HG03066 (cell line): ENCODE data around the gene SMIM33.
"Not testable (repeated sequence)": the region's sequence is repeated elsewhere in the genome, so short reads cannot be mapped to it uniquely, and the experiment has no call there.

Experiments
- ATAC-seq: cut with Tn5 transposase; IDR thresholded peaks from one replicate; pipeline ENCODE4 v1.9.1; 2021; ENCODE audit warnings: low read depth; ENCODE audit not compliant: unreplicated experiment

The SMIM33 gene

DNA sequence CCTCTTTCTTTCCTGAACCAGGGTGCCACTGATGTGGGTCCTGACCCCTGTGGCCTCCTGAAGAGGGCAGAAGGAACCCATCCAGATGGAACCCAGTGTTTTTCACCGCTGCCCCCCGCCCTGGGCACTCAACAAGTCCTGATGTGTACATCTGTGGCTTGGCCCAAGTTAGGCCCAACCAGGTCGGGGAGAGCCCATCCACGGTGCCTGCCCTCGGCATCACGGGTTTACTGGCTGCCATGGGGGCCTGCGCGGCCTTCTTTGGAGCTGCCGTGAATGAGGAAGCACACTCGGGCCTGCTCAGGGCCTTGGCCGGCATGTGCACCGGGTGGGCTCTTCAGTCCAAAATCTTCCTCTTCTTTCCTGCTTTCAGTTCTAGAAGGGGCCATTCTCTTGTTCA is 14.0 kb upstream of the SMIM33 start:
- ATAC-seq = no peak

DNA sequence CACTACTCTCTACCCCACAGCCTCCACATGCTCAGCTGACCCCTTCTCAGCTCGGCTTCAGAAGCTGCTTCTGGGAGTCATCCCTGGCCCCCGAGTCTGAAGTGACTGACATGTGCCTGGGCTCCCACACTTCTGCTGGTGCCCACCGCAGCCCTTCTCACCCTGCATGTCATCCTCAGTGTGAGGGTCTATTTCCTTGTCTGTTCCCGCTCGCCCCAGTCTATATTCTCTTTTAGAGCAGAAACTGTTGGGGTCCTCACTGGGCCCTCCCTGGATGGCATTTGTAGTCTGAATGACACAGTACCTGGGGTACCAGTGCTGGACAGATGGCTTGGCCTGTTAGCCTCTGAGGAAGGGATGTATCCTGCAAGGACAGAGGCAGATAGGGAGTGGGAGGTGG is 13.6 kb upstream of the SMIM33 start:
- no peak for ATAC-seq

DNA sequence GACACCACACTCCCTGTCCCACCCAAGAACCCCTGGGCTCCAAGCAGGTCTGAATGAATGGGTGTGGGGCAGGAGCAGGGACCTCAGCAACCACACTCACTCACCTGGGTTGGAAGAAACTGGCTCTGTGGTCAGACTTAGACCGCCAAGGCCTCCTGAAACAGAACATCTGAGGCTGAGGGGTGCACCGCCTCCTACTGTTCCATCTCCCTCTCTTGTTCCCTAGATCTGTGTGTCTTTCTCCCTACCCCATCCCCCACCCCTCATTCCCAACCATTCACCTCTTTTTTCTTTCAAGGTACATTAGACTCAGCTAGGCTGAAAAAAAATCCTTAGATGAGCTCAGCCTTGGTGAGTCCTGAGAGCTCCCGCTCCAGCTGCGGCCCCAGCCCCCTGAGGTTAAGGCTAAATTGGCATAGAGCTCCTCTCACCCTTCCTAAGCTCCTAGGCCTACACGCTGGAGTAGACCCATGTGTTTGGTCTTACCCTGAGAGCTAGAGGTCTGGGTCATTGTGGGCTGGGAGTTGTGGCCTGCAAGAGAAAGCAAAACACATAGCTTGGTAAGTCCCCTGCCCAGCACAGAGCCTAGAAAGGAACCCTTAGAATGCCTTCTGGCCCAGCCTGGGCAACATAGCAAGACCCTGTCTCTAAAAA is 13.0 kb upstream of the SMIM33 start:
- ATAC-seq = peak; percentile 37

DNA sequence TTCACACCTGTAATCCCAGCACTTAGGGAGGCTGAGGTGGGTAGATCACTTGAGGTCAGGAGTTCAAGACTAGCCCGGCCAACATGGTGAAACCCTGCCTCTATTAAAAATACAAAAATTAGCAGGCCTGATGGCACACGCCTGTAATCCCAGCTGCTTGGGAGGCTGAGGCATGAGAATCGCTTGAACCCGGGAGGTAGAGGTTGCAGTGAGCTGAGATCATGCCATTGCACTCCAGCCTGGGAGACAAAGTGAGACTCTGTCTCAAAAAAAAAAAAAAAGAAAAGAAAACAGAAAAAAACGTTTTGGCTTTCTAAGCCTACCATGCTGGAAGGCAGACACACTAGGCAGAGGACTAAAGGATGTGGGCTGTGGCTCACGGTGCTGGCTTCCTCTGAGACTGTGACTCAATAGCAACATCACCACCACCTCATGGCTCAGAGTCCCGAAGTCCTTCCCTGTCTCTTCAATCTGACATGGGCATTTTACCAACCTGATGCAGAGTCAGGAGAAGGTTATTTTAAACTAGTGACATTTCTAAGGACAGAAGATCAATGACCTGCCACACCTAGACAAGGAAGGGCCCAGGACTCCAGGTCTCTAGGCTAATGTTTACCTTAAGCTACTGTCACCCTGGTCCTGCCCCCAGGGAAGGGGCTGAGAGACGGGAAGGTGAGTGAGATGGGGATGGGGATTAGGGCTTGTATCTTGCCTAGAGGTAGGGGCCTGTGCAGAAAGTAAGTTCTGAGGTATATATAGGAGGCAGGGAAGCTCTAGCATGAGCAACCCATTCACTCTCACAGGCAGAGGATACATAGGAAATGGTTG is 12.0 kb upstream of the SMIM33 start:
- peak; percentile 47 for ATAC-seq

DNA sequence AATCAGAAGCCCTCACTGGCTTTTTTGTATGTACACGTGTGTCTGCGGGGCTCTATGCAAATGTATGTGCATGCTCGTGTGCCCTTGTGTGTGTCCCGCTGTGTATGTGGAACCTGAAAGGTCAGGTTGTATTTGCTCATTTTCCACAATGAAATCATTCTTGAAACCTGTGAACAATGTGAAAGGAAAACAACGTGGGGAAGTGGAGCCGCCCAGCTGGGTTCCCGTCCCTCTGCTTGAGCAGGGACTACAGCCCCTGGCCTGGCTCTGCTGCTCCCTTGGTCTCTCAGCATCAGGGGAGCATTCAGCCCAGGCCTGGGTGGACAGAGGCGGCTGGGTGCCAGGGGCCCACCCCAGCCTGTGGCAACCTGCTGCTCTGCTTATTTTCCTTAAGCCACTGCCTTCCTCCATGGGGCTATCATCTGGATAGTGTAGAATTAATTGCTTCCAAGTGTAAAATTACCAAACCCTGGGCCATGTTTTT is 11.3 kb upstream of the SMIM33 start:
- no peak for ATAC-seq

DNA sequence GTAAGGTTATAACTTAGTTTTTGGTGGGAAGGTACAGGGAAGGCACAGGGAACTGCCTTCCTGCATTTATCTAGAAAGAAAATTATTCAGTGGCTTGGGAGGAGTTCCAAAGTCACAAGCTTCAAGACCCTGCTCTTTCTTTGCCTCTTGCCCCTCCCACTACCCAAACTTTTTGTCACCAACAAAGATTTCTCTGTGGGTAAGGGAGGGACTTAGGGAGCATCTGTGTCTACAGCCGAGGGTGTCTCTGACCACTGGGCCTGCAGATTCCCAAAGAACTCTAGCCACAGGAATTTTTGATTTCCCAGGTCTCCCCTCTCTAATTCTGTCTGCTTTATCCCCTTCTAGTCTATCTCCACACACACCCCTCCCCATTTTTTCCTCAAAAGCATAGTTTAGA is 10.3 kb upstream of the SMIM33 start:
- no peak for ATAC-seq

DNA sequence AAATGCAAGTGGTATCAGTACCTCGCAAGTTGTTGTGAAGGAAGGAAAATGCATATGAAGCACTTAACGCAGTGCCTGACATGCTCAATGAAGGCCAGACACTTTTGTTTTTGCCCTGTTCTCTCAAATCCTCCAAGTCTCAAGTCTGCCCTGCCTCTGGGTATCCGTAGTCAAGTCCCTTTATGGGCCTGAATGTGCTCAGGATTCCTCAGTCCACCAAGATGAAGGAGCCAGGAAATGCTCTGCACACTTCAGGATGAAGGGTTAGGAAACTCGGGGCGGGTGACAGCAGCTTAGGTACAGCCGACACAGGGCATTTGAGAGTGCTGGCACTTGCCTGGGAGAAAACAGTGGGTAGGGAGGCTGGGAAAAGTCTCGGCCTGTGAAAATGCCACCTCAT is 9.6 kb upstream of the SMIM33 start:
- no peak for ATAC-seq

DNA sequence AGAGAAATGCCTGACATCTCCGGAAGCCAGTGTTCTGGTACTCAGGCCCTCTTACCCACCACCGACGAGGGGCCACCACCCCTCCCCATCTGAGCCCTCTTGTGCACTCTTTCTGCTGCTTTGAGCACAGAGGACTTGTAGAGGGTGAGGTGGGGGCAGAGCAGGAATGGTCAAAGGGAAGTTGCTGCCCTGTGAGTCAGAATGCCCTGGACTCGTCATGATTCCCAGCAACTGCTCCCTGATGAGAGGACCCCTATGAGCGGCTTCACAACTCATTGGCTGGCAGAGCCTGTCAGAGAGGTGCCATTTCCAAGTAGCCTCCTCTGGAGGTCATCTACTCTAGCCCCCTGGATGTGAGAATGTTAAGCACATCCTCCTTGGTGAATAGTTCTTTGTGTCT is 9.1 kb upstream of the SMIM33 start:
- no peak for ATAC-seq

DNA sequence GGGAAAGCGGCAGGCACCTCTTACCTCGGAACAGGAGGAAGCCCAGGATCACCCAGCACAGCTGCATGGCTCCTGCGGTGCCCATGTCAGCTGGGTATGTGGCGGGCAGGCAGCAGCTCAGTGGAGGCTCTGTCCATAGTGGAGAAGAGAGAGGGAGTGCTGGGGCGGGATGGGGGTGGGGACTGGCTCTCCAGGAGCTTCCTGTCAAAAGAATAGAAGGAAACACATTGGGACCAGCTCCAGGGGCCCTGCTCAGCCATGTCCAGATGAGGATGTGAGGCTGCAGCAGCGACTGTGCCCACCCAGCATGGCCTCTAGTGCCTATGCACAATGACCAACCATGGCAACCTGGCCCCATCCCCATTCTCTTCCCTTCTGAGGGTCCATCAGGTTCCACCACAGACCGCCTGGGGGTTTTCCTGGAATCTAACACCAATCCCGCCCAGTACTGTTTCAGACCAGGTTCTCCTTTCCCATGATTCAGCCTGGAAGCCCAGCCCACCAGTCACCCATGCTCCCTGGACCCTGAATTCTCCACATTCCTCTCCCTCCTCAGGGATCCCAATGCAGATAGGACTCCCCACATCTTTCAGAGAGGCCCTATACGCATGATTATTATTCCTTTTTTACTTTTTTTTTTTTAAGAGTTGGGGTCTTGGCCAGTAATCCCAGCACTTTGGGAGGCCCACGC is 8.1 kb upstream of the SMIM33 start, which contains the start of gene ECSCR:
TSS of gene ECSCR (minus strand) at position 158 of the 691 bp plus-strand sequence. CDS start at position 85, 73 bp downstream.
- no peak for ATAC-seq

DNA sequence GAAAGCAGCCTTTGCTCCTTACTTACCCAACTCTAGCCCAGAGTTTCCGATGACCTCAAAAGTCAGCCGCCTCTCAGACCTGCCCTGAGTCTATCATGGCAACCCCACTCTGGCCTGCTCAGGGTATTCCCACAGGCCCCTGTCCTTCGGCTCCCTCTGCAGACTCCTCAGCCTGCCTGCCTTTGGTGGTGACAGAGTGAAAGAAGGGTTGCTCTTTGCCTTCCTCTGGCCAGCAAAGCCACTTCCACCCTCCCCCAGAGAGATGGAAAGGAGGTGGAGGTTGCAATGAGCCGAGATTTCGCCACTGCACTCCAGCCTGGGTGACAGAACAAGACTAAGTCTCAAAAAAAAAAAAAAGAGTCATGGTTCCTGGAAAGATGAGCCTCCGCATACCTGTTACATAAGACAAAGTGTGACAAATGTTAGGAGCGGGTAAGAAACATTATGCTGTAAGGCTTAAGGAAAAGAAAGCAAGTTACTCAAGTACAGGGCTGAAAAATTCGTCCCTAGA is 2.3 kb upstream of the SMIM33 start:
- no peak for ATAC-seq

DNA sequence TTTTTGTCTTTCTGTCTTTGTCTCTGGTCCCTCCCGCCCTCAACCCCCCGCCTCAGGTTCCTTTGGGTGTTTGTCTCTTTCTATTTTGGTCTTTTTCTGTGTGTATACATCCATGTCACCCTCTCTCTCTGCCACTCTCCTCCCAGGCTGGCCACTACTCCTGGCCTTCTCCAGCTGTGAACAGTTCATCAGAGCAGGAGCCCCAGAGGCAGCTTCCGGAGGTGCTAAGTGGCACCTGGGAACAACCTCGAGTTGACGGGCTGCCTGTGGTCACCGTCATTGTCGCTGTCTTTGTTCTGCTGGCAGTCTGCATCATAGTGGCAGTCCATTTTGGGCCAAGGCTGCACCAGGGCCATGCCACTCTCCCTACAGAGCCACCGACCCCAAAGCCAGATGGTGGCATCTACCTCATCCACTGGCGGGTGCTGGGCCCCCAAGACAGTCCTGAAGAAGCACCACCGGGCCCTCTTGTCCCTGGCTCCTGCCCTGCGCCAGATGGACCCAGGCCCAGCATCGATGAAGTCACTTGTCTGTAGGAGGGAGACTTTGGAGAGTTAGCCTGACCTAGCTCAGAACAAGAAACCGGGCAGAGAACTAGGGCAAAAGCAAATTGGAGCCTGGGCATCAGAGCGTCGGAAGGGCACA is 1.7 kb downstream of the SMIM33 start:
- no peak for ATAC-seq

DNA sequence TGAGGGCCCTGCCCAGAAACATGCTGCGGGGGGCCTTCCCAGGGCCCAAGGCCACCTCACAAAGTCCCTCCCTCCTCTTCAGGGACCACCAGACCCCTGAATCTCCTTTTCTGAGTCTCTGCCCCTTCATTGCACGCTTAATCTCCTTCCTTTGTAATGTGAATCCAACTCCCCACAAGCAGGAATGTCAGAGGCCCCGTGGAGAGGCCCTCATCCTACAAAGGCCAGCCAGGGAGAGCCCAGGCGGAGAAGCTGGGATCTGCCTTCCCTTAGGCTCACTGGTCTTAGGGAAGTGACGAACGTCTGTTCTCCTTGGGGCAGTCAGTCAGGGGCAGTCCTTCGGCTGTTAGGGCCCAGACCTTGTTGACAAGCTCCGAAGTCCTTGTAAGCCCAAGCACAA is 2.3 kb downstream of the SMIM33 start:
- no peak for ATAC-seq

DNA sequence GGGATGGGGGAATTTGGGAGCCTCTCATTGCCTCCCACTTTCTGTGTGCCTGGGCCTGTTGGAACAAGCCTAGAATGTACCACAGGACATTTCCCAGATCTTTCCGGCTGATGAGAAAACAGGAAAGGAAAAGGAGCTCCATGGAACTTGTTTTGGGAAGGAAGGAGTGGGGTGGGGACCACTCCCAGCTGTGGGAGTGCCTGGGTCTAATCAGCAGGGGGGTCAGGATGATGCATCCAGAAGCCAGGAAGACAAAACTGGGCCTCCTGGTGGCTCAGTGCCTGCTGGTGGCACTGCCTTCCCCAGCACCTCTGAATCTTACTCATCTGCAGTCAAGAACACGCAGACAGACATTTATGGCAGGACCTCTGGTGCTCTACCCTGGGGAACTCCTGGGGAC is 2.8 kb downstream of the SMIM33 start:
- no peak for ATAC-seq

DNA sequence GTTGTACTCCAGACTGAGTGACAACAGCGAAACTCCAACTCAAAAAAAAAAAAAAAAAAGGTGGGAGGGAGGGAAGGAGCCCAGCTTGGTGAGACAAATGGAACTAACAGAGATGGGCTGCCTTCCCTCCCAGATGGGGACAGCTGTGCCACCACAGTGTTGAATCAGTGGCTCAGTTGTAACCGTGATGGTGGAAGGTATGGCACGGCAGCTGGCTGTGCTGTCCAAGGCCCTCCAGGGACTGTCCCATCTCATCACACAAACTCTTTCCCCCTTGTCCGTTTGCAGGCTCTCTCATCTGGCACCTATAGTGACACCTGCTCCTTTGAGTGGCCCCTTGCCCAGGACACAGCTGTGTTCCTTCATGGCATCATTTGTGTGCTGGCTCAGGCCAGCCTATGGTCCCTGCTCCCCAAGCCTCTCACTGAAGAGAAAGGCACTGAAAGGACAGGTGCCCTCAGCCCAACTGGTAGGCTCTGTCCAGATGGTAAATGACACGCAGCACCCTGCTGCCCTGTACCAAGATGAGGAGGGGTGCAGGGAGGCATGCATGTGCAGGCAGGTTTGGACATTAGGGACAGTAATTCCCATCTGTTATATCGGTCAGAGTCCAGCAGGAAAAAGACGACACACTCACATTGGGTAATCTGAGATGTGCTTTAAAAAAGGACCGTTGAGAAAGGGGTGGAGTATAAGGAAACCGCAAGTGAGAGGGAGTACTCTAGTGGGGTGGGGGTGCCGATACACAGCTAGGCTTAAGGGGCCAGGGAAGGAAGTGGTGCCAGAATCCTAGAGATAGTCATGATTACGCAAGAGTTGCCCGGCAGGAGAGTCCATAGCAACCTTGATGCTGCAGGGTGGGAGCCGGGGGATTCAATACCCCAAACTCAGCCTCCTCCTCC is 4.3 kb downstream of the SMIM33 start:
- no peak for ATAC-seq

DNA sequence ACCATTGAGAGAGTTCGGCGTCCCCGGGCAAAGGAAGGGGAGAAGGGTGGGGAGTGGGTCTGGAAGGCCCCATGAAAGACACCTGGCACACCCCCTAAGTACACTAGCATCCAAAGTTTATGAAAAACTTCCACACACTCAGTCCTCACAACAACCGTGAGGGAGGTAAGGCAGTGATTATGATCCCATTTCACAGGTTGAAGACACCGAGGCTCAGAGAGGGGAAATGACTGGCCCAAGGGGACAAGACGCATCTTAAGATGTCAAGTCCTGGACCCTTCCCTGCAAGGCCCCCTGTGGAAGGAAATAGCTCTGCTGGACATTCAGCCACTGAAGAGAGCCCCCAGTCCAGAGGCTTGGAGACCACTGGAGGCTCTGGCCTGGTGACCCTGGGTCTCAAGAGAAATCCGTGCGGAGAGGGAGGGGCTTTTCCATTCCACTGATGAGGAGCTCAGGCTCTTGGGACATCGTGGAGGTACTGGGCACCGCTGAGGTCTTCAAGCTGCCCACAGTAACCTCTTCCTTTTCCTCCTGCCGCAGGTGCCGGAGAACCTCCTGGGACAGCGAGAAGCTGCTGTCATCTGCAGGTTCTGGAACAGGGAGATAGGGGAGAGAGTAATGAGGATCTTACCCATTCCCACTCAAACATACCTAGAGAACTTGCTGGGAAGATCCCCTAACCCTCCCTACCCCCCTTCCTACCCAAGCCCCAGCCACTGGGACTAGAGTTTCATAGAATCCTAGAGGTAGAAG is 5.2 kb downstream of the SMIM33 start:
- no peak for ATAC-seq

DNA sequence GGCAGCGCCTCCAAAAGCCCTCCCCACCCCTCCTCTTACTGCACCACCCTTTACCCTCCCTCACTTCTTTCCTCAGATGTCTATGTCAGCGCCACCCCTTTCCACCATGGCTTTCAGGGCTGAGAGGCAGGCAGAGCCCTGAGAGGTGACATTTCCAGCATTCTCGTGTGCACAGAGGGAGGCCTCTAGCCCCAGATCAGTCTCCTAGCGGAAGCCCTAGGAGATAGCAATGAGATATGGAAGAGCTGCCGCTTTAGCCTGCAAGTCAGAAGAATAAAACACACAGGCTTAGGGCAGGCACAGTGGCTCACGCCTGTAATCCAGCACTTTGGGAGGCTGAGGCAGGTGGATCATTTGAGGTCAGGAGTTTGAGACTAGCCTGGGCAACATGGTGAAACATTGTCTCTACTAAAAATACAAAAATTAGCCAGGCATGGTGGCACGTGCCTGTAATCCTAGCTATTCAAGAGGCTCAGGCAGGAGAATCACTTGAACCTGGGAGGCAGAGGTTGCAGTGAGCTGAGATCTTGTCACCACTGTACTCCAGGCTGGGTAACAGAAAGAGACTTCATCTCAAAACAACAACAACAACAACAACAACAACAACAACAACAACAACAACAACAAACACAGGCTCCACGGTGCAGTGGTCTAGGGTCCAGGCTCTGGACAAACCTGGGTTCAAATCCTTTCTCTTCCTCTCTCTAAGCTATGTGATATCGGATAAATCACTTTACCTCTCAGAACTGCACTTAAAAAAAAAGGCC is 8.0 kb downstream of the SMIM33 start:
- not testable (repeated sequence) for ATAC-seq

DNA sequence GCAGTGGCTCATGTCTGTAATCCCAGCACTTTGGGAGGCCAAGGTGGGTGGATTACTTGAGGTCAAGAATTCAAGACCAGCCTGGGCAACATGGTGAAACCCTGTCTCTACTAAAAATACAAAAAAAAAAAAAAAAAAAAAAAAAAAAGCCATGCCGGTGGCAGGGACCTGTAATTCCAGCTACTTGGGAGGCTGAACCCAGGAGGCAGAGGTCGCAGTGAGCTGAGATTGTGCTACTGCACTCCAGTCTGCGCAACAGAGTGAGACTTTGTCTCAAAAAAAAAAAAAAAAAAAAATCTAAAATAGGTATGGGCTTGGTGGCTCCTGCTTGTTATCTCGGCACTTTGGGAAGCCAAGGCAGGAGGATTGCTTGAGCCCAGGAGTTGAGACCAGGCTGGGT is 8.9 kb downstream of the SMIM33 start:
- ATAC-seq = not testable (repeated sequence)

DNA sequence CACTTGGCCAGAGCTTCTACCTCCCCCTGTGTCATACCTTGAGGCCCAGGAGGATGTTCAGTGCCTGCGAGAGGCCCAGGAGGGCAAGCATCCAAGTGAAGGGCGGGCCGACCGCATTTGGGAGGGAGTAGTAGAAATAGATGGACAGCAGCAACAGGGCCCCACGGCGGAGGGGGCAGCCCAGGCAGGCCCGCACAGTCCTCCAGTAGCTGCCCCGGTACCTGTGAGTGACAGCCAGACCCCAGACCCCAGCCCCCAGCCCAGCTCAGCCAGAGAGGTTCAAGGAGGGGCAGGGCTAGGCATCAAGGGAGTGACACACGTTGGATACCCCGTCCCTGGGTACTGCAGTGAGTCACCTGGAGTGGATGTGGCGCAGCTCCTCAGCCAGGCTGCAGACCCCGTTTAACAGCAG is 10.3 kb downstream of the SMIM33 start:
- no peak for ATAC-seq
